Measurements from ENCODE around the gene SLC5A3.

The SLC5A3 gene

GRCh38 chr21:34109075-34109474, 35.7 kb downstream of the SLC5A3 start:
- Histone ChIP-seq H3K27ac (ENCODE audit: low read length) (no peak overlapping the region), H3K27me3 (ENCODE audit: control insufficient read depth, insufficient read depth, low read length) (no peaks in the 10 kb centered on the region), H3K4me3 (ENCODE audit: low read length) (no peak overlapping the region), H3K4me1 (ENCODE audit: control insufficient read depth, low read depth, low read length) (peaks cover 11% of the 10 kb centered on the region), H3K36me3 (ENCODE audit: control insufficient read depth, low read depth, low read length) (no peaks in the 10 kb centered on the region), H3K9me3 (ENCODE audit: control insufficient read depth, low read depth, low read length) (no peaks in the 10 kb centered on the region), H3K9ac (ENCODE audit: low read length) (no peak overlapping the region)

DNA sequence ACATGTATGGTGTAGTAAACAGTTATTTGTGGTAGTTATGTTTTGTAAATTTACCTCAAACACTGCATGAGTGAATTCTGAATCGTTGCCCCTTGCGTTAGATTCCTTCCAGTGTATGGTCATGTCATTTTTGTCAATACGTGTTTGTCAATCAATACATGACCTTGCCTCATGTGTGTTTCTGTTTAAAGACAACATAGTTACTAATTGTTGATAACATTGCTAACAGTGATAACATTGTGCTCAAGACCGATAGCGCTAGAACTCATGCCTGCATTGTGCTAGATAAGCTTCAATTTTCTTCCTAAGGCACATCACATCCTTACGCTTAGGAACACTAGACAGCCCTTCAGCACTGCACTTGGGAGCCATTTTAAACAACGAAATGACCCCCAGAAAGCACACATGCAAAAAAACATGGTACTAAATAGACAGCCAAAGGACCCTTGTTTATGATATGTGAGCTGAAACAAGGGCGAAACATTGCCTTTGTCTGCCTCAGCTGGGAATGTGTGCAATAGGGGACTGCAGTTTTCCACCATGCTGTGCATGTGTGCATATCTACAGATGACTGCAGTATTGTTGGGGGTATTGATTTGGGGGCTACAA, 37.3 kb downstream of the SLC5A3 start:
- Histone ChIP-seq H3K4me1 (ENCODE audit: control insufficient read depth, low read depth, low read length) (peaks cover 23% of the 10 kb centered on the region), H3K4me3 (ENCODE audit: low read length) (no peak overlapping the region), H3K27me3 (ENCODE audit: control insufficient read depth, insufficient read depth, low read length) (no peaks in the 10 kb centered on the region), H3K36me3 (ENCODE audit: control insufficient read depth, low read depth, low read length) (no peaks in the 10 kb centered on the region), H3K27ac (ENCODE audit: low read length) (no peak overlapping the region), H3K9ac (ENCODE audit: low read length) (no peak overlapping the region), H3K9me3 (ENCODE audit: control insufficient read depth, low read depth, low read length) (no peaks in the 10 kb centered on the region)

DNA sequence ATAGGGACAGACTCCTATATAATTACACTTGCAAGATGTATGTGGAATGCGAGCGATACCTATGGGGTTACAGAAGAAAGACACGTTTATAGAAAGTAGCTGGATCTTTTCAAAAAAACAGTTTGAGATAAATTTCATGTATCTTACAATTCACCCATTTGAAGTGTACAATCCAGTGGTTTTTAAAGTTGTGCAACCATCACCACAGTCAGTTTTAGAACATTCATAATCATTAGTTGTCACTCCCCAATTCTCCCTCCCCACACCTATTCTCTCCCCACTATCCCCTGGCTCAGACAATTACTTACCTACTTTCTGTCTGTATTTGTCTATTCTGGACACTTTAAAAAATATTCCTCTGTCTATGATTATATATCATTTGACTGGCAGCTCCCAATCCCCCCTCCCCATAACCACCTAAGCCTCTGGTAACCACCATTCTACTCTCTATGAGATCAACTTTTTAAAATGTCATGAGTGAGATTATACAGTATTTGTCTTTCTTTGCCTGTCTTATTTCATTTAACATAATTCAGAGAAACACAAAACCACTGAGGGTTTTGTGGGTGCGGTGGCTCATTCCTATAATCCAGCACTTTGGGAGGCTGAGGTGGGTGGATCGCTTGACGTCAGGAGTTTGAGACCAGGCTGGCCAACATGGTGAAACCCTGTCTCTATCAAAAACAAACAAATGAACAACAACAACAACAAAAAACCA, 39.1 kb downstream of the SLC5A3 start:
- Histone ChIP-seq H3K36me3 (ENCODE audit: control insufficient read depth, low read depth, low read length) (no peaks in the 10 kb centered on the region), H3K9ac (ENCODE audit: low read length) (no peak overlapping the region), H3K27ac (ENCODE audit: low read length) (no peak overlapping the region), H3K9me3 (ENCODE audit: control insufficient read depth, low read depth, low read length) (no peaks in the 10 kb centered on the region), H3K4me3 (ENCODE audit: low read length) (no peak overlapping the region), H3K27me3 (ENCODE audit: control insufficient read depth, insufficient read depth, low read length) (no peaks in the 10 kb centered on the region), H3K4me1 (ENCODE audit: control insufficient read depth, low read depth, low read length) (peaks cover 23% of the 10 kb centered on the region)

GRCh38 chr21:34113842-34114241, 40.5 kb downstream of the SLC5A3 start:
- peaks cover 23% of the 10 kb centered on the region for H3K4me1 ChIP-seq (ENCODE audit: control insufficient read depth, low read depth, low read length)
- H3K27ac ChIP-seq (ENCODE audit: low read length) = no peak overlapping the region
- H3K9me3 ChIP-seq (ENCODE audit: control insufficient read depth, low read depth, low read length) = no peaks in the 10 kb centered on the region
- H3K9ac ChIP-seq (ENCODE audit: low read length) = no peak overlapping the region
- no peaks in the 10 kb centered on the region for H3K36me3 ChIP-seq (ENCODE audit: control insufficient read depth, low read depth, low read length)
- no peak overlapping the region for H3K4me3 ChIP-seq (ENCODE audit: low read length)
- no peaks in the 10 kb centered on the region for H3K27me3 ChIP-seq (ENCODE audit: control insufficient read depth, insufficient read depth, low read length)

DNA sequence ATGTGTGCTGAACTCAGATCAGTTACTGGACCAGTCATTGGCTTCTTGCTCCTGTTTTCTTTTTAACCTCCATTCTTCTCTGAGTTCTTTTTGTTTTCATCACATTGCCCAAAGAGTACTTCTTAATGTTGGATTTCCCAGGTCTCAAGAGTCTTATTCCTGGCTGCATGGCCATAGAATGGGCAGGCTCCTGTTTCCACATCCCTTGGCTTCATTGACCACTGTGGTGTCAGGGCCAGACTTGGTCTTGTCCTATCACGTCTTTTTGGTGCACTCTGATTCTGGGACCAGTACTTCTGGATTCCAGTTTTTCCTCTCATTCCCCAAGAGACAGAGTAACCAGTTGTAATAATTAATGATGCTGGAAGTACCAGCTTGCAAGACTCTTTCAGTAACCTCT, 41.8 kb downstream of the SLC5A3 start:
- H3K9me3 ChIP-seq (ENCODE audit: control insufficient read depth, low read depth, low read length) = no peaks in the 10 kb centered on the region
- H3K27ac ChIP-seq (ENCODE audit: low read length) = no peak overlapping the region
- H3K4me3 ChIP-seq (ENCODE audit: low read length) = no peak overlapping the region
- no peak overlapping the region for H3K9ac ChIP-seq (ENCODE audit: low read length)
- no peaks in the 10 kb centered on the region for H3K36me3 ChIP-seq (ENCODE audit: control insufficient read depth, low read depth, low read length)
- H3K4me1 ChIP-seq (ENCODE audit: control insufficient read depth, low read depth, low read length) = peaks cover 23% of the 10 kb centered on the region
- H3K27me3 ChIP-seq (ENCODE audit: control insufficient read depth, insufficient read depth, low read length) = no peaks in the 10 kb centered on the region

DNA sequence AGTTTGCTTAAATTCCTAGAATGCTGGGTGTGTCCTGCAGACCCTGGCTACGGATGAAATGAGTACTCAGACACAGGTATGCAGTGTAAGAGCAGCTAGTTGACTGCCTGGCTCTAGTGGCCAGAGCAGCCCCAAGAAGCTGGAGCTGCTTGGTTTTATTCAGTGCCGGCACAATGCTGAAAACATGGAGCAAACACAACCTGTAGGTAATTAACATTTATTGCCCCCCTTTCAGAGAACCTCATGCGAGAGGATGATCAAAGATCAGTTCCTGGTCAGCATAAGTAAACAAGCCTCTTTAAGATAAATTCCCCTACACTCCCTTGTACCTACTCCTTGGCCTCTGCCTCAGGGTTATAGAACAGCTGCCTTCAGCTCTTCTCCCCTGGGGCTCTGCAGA, 43.2 kb downstream of the SLC5A3 start:
- no peak overlapping the region for H3K9ac ChIP-seq (ENCODE audit: low read length)
- no peaks in the 10 kb centered on the region for H3K9me3 ChIP-seq (ENCODE audit: control insufficient read depth, low read depth, low read length)
- no peaks in the 10 kb centered on the region for H3K36me3 ChIP-seq (ENCODE audit: control insufficient read depth, low read depth, low read length)
- H3K27ac ChIP-seq (ENCODE audit: low read length) = no peak overlapping the region
- no peak overlapping the region for H3K4me3 ChIP-seq (ENCODE audit: low read length)
- peaks cover 23% of the 10 kb centered on the region for H3K4me1 ChIP-seq (ENCODE audit: control insufficient read depth, low read depth, low read length)
- H3K27me3 ChIP-seq (ENCODE audit: control insufficient read depth, insufficient read depth, low read length) = no peaks in the 10 kb centered on the region

DNA sequence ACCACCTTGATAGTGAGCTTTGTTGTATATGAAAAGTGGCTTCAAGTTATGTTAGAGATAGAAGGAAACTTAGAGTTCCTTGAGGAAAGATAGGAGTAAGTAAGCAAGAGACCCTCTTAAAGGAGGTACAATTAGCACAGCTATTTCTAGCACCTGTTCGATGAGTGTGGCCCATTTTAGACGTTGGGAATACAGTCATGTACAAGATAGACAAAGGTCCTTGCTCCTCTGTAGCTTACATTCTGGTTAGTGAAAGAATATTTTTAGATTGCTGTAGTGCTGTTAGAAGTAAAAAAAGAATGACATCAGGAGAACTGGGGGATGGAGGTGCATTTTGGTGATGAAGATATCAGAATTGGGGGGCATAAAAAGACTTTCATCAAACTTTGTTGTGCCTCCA, 47.5 kb downstream of the SLC5A3 start:
- H3K27me3 ChIP-seq (ENCODE audit: control insufficient read depth, insufficient read depth, low read length) = no peaks in the 10 kb centered on the region
- H3K4me1 ChIP-seq (ENCODE audit: control insufficient read depth, low read depth, low read length) = no peaks in the 10 kb centered on the region
- H3K4me3 ChIP-seq (ENCODE audit: low read length) = no peak overlapping the region
- H3K36me3 ChIP-seq (ENCODE audit: control insufficient read depth, low read depth, low read length) = peaks cover 9% of the 10 kb centered on the region
- H3K27ac ChIP-seq (ENCODE audit: low read length) = no peak overlapping the region
- no peak overlapping the region for H3K9ac ChIP-seq (ENCODE audit: low read length)
- no peaks in the 10 kb centered on the region for H3K9me3 ChIP-seq (ENCODE audit: control insufficient read depth, low read depth, low read length)

DNA sequence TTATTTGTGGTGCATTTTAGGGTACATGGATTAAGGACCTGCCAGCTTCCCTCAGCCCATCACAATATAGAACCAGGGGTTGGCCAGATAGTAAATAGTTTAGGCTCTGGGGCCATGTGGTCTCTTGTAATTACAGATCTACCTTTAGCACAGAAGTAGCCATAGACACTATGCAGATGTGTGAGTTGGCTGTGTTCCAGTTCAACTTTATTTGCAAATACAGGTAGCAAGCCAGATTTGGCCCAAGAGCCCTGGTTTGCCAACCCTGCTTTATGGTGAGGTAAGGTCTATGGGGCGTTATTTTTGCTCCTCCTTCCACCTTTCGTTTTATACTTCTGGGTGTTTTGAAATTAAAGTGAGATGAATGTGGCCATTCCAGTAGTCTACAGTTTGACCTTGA, 48.7 kb downstream of the SLC5A3 start:
- peaks cover 12% of the 10 kb centered on the region for H3K36me3 ChIP-seq (ENCODE audit: control insufficient read depth, low read depth, low read length)

More for the DNA sequence above, 48.7 kb downstream of the SLC5A3 start:
- H3K9me3 ChIP-seq (ENCODE audit: control insufficient read depth, low read depth, low read length) = no peaks in the 10 kb centered on the region
- H3K27me3 ChIP-seq (ENCODE audit: control insufficient read depth, insufficient read depth, low read length) = no peaks in the 10 kb centered on the region
- H3K4me3 ChIP-seq (ENCODE audit: low read length) = no peak overlapping the region
- no peak overlapping the region for H3K27ac ChIP-seq (ENCODE audit: low read length)
- H3K4me1 ChIP-seq (ENCODE audit: control insufficient read depth, low read depth, low read length) = peaks cover 3% of the 10 kb centered on the region
- no peak overlapping the region for H3K9ac ChIP-seq (ENCODE audit: low read length)

All from iPS-18a (cell line).